GM12878 (cell line): ENCODE results near the gene SULT2B1. TPM values are rescaled to one million over a fixed set of nuclear protein-coding genes. Genes with fewer than 3 reads are reported as not detected.

Experiments used
- BCL11A ChIP-seq: IDR thresholded peaks from 2 replicates; pipeline ENCODE4 v1.6.1; 2011; ENCODE audit warnings: low read depth, low read length
- CBFB ChIP-seq: IDR thresholded peaks from 2 replicates; pipeline ENCODE4 v1.6.1; 2016; ENCODE audit warnings: antibody characterized with exemption, low read depth
- CHD2 ChIP-seq: IDR thresholded peaks from 2 replicates; pipeline ENCODE4 v1.6.1; 2011; ENCODE audit warnings: low read depth, low read length, improper control_type of control experiment, borderline replicate concordance
- CREB1 ChIP-seq: IDR thresholded peaks from 2 replicates; pipeline ENCODE4 v1.6.1; 2012; ENCODE audit warnings: low read depth, mild to moderate bottlenecking, inconsistent platforms
- E2F8 ChIP-seq: fragments of 450-650 bp; IDR thresholded peaks from 2 replicates; pipeline ENCODE4 v1.6.1; 2018; ENCODE audit warnings: mild to moderate bottlenecking, low read depth, moderate library complexity; ENCODE audit not compliant: partially characterized antibody
- EED ChIP-seq: sonication (generic); IDR thresholded peaks from 2 replicates; pipeline ENCODE4 v1.6.1; 2016; ENCODE audit warnings: antibody characterized with exemption, low read depth
- FOXK2 ChIP-seq: fragments of 450-650 bp; IDR thresholded peaks from 2 replicates; pipeline ENCODE4 v1.6.1; 2017; ENCODE audit warnings: mild to moderate bottlenecking, moderate library complexity
- HDAC6 ChIP-seq: fragments of 200-600 bp; sonication (generic); IDR thresholded peaks from one replicate; pipeline ENCODE4 v1.8.0; 2017; ENCODE audit warnings: antibody characterized with exemption; ENCODE audit not compliant: unreplicated experiment
- MXI1 ChIP-seq: fragments of 150-350 bp; IDR thresholded peaks from 2 replicates; pipeline ENCODE4 v1.6.1; 2011; ENCODE audit warnings: low read depth, mild to moderate bottlenecking, inconsistent platforms, low read length, improper control_type of control experiment
- MYB ChIP-seq: fragments of 150-350 bp; IDR thresholded peaks from 2 replicates; pipeline ENCODE4 v1.6.1; 2014; ENCODE audit warnings: mild to moderate bottlenecking, low read depth, low read length, borderline replicate concordance
- PAX5 ChIP-seq: IDR thresholded peaks from 2 replicates; pipeline ENCODE4 v1.6.1; 2011; ENCODE audit warnings: low read depth, low read length, borderline replicate concordance
- RAD21 ChIP-seq: IDR thresholded peaks from 2 replicates; pipeline ENCODE4 v1.6.1; 2011; ENCODE audit warnings: mild to moderate bottlenecking, low read depth, low read length, moderate library complexity; ENCODE audit not compliant: insufficient read depth
- RBBP5 ChIP-seq: fragments of 200-600 bp; sonication (generic); conservative IDR thresholded peaks from 2 replicates; pipeline ENCODE4 v1.6.1; 2016
- SIX5 ChIP-seq: IDR thresholded peaks from 2 replicates; pipeline ENCODE4 v1.6.1; 2011; ENCODE audit warnings: mild to moderate bottlenecking, low read depth, low read length, moderate library complexity; ENCODE audit not compliant: severe bottlenecking
- SMAD5 ChIP-seq: IDR thresholded peaks from 2 replicates; pipeline ENCODE4 v1.6.1; 2016; ENCODE audit warnings: antibody characterized with exemption, low read depth
- SRF ChIP-seq, 2 experiments: IDR thresholded peaks; 2 replicates each; pipeline ENCODE4 v1.6.1; 2011; ENCODE audit warnings: low read depth in 2 of 2, low read length in 2 of 2, mild to moderate bottlenecking in 1 of 2, moderate library complexity in 1 of 2
- TCF12 ChIP-seq: IDR thresholded peaks from 2 replicates; pipeline ENCODE4 v1.6.1; 2011; ENCODE audit warnings: low read depth, mild to moderate bottlenecking, low read length
- TCF7 ChIP-seq: IDR thresholded peaks from 2 replicates; pipeline ENCODE4 v1.6.1; 2014; ENCODE audit warnings: antibody characterized with exemption, borderline replicate concordance
- YBX1 ChIP-seq: fragments of 450-650 bp; IDR thresholded peaks from 2 replicates; pipeline ENCODE4 v1.6.1; 2016; ENCODE audit warnings: antibody characterized with exemption
- YY1 ChIP-seq: IDR thresholded peaks from 2 replicates; pipeline ENCODE4 v1.6.1; 2011; ENCODE audit warnings: low read depth, mild to moderate bottlenecking, low read length
- ZSCAN29 ChIP-seq: fragments of 450-650 bp; IDR thresholded peaks from 2 replicates; pipeline ENCODE4 v1.6.1; 2017; ENCODE audit warnings: mild to moderate bottlenecking, moderate library complexity
- polyA plus RNA-seq, 11 experiments: library from polyadenylated mRNA; depleted of rRNA in 4 of 11; unstranded in 6 of 11; stranded (reverse) in 5 of 11; fragments of >200 nt; fragmentation: Nextera tagmentation in 4 of 11; fragmentation: Illumina TruSeq in 1 of 11; extraction: Ambion mirVana in 4 of 11; extraction: Trizol in 1 of 11; gene quantifications; 1 replicate in 1 of 11; 2 replicates in 10 of 11; pipeline versions ENCODE4 v1.2.1 to v1.2.3, GENCODE V29; 2011 to 2016; ENCODE audit warnings: inconsistent platforms in 2 of 11, missing spikeins in 2 of 11, low read depth in 1 of 11
- total RNA-seq, 4 experiments: library from RNA; depleted of rRNA in 3 of 4; stranded (reverse); fragments of >200 nt in 3 of 4; fragmentation: Illumina TruSeq in 1 of 4; extraction: Trizol in 1 of 4; gene quantifications; 2 replicates each; pipeline versions ENCODE4 v1.2.1 to v1.2.3, GENCODE V29; 2013 to 2021
- TF ChIP-seq, protein P1 (sequence below): IDR thresholded peaks from 2 replicates; pipeline ENCODE4 v1.6.1; 2012; ENCODE audit warnings: low read depth, low read length, improper control_type of control experiment
- TF ChIP-seq, protein P2 (sequence below), 3 experiments: IDR thresholded peaks in 2 of 3; conservative IDR thresholded peaks in 1 of 3; 2 replicates each; pipeline ENCODE4 v1.5.1; 2011; ENCODE audit warnings: low read depth in 3 of 3, low read length in 3 of 3, mild to moderate bottlenecking in 3 of 3, control low read depth in 2 of 3, moderate library complexity in 2 of 3, inconsistent platforms in 1 of 3, mixed read lengths in 1 of 3; ENCODE audit not compliant: control insufficient read depth in 2 of 3, insufficient read depth in 1 of 3; ENCODE audit errors: extremely low read depth in 1 of 3
- TF ChIP-seq, protein P3 (sequence below): fragments of 150-350 bp; IDR thresholded peaks from 2 replicates; pipeline ENCODE4 v1.6.1; 2014; ENCODE audit warnings: mild to moderate bottlenecking, low read depth, low read length

SULT2B1 gene
- total and polyA plus RNA-seq, 10 of the 15 experiments (the other 5 are each of a cell fraction or from before 2014, with no cell fraction given) = 0.11 to 0.14 TPM; not detected in 8

DNA sequence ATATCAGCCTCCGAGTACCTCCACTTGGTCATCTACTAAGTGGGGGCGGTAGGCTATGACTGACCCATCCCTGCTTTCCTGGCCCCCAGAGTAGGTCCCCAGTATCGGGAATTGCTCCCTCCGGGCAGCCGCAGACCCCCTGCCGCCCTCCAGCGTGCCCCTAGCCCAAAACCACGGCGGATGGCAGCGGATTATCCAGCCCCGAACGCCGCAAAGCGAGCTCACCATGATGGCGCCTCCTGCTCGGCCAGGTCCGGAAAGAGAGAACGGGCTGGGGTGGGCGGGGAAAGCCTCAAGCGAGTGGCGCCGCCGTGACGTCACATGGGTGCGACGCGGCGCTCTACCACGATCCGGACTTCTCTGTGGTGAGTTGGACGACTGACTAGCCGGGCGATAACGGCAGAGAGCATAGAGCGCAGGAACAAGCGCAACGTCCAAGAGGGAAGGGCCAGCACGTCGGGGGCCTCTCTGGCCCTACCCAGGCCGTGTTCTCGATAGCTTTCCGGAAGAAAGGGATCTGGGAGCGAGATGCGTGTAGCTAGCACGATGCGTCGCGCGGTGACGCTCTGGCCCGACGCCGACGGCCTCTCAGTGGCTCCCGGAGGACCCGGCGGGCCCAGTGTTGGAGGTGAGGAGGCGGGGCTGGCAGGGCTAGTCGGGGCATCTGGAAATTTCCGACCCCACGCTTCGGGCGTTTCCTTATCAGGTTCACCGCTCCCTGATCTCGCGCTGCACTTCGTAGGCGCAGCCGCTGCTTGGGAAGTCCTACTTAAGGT lies 67.1 kb downstream of the SULT2B1 start, which contains the start of the genes RPL18 and SPHK2 (continued):
- 0 out of 2 replicates have a peak, but pooled peaks have one; percentile 13 for TF ChIP-seq BCL11A
- TF ChIP-seq CHD2 = peak; percentile 81; the same call in 1 of the 2 replicates
- TF ChIP-seq, protein P1, sequence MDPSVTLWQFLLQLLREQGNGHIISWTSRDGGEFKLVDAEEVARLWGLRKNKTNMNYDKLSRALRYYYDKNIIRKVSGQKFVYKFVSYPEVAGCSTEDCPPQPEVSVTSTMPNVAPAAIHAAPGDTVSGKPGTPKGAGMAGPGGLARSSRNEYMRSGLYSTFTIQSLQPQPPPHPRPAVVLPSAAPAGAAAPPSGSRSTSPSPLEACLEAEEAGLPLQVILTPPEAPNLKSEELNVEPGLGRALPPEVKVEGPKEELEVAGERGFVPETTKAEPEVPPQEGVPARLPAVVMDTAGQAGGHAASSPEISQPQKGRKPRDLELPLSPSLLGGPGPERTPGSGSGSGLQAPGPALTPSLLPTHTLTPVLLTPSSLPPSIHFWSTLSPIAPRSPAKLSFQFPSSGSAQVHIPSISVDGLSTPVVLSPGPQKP = peak; percentile 89
- peak; percentile 85 for TF ChIP-seq E2F8
- TF ChIP-seq, protein P2, sequence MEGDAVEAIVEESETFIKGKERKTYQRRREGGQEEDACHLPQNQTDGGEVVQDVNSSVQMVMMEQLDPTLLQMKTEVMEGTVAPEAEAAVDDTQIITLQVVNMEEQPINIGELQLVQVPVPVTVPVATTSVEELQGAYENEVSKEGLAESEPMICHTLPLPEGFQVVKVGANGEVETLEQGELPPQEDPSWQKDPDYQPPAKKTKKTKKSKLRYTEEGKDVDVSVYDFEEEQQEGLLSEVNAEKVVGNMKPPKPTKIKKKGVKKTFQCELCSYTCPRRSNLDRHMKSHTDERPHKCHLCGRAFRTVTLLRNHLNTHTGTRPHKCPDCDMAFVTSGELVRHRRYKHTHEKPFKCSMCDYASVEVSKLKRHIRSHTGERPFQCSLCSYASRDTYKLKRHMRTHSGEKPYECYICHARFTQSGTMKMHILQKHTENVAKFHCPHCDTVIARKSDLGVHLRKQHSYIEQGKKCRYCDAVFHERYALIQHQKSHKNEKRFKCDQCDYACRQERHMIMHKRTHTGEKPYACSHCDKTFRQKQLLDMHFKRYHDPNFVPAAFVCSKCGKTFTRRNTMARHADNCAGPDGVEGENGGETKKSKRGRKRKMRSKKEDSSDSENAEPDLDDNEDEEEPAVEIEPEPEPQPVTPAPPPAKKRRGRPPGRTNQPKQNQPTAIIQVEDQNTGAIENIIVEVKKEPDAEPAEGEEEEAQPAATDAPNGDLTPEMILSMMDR (IDR thresholded peaks at IDR 0.05 in 2 of 3, conservative IDR thresholded peaks at IDR 0.05 in 1 of 3; ENCODE audit: control insufficient read depth in 2 of 3, extremely low read depth in 1 of 3, insufficient read depth in 1 of 3, low read depth in 3 of 3, low read length in 3 of 3) = no peak; a peak in 1 of 6 replicates
- TF ChIP-seq HDAC6 = peak; percentile 75
- peak; percentile 33 to 94; a peak in 3 of 4 replicates for TF ChIP-seq SRF (IDR thresholded peaks at IDR 0.05; ENCODE audit: low read depth in 2 of 2, low read length in 2 of 2)
- peak; percentile 92 for TF ChIP-seq MXI1
- TF ChIP-seq EED = 0 out of 2 replicates have a peak, but pooled peaks have one; percentile 14
- TF ChIP-seq TCF7 = peak; percentile 22; the same call in 1 of the 2 replicates
- TF ChIP-seq FOXK2 = peak; percentile 75
- TF ChIP-seq RBBP5 = peak; percentile 94; the same call in 1 of the 2 replicates
- TF ChIP-seq SMAD5 = peak; percentile 95
- TF ChIP-seq SIX5 = peak; percentile 73
- TF ChIP-seq TCF12 = peak; percentile 15; the same call in 1 of the 2 replicates
- TF ChIP-seq CBFB = peak; percentile 96
- TF ChIP-seq, protein P3, sequence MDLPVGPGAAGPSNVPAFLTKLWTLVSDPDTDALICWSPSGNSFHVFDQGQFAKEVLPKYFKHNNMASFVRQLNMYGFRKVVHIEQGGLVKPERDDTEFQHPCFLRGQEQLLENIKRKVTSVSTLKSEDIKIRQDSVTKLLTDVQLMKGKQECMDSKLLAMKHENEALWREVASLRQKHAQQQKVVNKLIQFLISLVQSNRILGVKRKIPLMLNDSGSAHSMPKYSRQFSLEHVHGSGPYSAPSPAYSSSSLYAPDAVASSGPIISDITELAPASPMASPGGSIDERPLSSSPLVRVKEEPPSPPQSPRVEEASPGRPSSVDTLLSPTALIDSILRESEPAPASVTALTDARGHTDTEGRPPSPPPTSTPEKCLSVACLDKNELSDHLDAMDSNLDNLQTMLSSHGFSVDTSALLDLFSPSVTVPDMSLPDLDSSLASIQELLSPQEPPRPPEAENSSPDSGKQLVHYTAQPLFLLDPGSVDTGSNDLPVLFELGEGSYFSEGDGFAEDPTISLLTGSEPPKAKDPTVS = 0 out of 2 replicates have a peak, but pooled peaks have one; percentile 33
- TF ChIP-seq MYB = no peak
- TF ChIP-seq YBX1 = no peak
- TF ChIP-seq CREB1 = peak; percentile 99
- peak; percentile 93 for TF ChIP-seq YY1
- no peak for TF ChIP-seq RAD21
- peak; percentile 63; the same call in 1 of the 2 replicates for TF ChIP-seq ZSCAN29
- TF ChIP-seq PAX5 = peak; percentile 39; the same call in 1 of the 2 replicates
